Head of caudate nucleus (tissue), 42 donors: ENCODE measurements around the gene ARHGAP45.
A peak's percentile ranks its signal among the peaks of the same experiment; 100 is the strongest.

Experiments used
- DNase-seq, 42 donors: peaks; one replicate each; pipeline versions ENCODE4 v3.0.0 to v3.0.0-alpha.2; 2020 to 2021; ENCODE audit warnings: mixed read lengths in 7 of 42
- intact Hi-C: fragments of 100-400 bp; cut with DNase I; formaldehyde crosslinking; loops from one replicate; pipeline ENCODE4 v1.15.0; 2022

The ARHGAP45 gene

DNA sequence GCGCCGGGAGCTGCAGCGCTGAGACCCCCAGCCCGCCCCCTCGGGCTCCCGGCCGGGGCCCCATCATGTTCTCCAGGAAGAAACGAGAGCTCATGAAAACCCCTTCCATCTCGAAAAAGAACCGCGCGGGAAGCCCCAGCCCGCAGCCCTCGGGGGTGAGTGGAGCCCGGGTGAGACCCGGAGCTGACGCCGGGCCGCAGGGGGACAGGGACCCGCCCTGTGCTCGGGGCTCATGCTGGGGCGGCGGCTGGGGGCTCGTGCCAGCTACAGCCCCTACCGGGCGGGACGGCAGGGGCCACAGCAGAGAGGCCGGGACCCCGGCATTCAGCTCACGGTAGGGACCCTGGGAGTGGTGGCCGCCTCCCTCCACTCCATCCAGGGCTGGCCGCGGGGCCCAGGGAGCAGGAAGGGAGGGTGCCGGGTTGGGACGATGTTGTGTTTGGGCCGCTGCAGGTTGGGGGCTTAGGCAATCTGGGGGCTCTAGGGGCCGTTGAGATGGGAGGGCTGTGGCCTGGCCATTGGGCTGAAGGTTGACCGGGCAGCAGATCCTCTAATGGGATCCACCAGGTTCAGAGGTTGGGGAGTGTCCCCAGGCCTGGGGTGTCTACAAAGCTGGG, 482 bp downstream of the ARHGAP45 start:
- DNase-seq = no peak

DNA sequence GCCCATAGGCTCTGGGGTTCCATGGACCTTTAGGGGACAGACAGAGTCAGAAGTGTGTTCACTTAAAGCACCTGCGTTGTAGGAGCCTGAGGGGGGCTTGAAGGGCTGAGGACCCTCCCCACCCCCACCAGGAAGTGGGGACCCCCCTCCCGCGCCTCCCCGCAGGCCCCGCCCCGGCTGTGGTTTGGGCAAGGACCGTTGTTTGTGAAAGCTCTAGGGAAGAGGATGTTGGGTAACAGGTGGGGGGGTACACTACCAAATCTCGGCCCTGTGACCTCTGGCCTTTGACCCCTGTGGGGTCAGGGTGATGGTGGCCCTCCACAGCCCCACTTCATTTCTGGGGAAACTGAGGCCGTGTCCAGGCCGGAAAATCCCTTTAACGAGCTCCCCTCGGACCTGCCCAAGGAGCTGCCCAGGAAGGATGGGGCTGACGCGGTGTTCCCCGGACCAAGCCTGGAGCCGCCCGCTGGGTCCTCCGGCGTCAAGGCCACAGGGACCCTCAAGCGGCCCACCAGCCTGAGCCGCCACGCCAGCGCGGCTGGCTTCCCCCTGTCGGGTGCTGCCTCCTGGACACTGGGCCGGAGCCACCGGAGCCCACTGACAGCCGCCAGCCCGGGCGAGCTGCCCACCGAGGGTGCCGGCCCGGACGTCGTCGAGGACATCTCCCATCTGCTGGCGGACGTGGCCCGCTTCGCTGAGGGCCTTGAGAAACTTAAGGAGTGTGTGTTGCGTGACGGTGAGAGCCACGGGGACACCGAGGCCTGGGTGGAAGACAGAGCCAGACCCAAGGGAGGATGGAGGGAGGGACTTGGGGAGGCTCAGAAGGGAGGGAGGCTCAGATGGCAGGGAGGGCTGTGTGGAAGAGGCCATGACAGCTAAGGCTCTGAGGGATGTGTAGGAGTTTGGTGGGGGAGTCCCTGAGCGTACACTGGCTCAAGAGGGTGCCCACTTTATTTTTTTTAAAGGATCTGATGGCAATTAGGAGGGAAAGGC, 1.3 kb downstream of the ARHGAP45 start:
- intact Hi-C loops = no loop called here
- DNase-seq = peak in 12 of 42 donors; percentile 11 to 61 (median 38)

More for the DNA sequence above, 482 bp downstream of the ARHGAP45 start:
- intact Hi-C loops = no loop called here

DNA sequence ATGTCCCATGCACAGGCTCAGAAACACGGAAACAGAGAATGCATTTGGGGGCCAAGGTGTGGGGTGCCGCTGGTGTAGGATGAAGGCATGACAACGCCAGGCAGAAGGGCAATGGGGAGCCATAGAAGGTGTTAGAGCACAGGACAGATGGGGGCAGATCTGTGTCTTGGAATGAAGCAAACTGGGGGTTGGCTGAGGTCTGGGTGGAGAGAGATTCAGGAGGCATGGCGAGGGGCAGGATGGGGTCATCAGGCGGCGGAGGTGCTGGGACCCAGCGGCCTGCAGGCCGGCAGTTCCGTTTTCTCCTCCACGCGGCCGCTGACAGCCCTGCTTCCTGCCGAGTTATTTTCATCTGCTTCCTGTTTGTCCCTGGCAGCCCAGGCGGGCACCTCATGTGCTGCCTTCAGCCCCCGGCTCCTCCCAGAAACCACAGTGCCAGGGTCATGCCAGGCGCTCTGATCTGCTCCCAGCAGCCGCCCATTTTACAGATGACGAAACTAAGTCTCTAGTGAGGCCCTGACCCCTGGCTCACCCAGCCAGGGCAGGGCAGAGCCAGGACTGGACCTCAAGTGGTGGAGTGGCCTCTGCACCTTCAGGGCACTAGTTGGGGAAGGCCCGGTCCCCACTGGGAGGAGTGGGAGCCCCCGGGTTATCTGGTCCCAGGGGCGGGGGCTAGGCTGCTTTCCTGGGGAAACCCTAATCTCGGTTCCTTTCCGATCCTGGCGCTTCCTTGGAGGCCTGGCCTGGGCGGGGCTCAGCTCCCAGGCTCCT, 2.2 kb downstream of the ARHGAP45 start:
- DNase-seq = peak in 33 of 42 donors; percentile 22 to 70 (median 43)
- intact Hi-C loops = no loop called here

DNA sequence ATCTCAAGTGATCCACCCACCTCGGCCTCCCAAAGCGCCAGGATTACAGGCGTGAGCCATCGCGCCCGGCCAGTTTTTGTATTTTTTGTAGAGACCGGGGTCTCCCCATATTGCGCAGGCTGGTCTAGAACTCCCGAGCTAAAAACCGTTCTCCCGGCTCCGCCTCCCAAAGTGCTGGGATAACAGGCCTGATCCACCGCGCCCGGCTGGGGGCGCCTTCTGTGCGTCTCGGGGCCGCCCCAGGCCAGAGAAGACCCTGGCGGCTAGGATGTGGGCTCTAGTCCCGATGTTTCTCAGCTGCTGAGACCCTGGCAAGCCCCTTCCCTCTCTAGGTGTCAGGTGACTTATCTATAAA, 3.6 kb downstream of the ARHGAP45 start:
- intact Hi-C loops = no loop called here

DNA sequence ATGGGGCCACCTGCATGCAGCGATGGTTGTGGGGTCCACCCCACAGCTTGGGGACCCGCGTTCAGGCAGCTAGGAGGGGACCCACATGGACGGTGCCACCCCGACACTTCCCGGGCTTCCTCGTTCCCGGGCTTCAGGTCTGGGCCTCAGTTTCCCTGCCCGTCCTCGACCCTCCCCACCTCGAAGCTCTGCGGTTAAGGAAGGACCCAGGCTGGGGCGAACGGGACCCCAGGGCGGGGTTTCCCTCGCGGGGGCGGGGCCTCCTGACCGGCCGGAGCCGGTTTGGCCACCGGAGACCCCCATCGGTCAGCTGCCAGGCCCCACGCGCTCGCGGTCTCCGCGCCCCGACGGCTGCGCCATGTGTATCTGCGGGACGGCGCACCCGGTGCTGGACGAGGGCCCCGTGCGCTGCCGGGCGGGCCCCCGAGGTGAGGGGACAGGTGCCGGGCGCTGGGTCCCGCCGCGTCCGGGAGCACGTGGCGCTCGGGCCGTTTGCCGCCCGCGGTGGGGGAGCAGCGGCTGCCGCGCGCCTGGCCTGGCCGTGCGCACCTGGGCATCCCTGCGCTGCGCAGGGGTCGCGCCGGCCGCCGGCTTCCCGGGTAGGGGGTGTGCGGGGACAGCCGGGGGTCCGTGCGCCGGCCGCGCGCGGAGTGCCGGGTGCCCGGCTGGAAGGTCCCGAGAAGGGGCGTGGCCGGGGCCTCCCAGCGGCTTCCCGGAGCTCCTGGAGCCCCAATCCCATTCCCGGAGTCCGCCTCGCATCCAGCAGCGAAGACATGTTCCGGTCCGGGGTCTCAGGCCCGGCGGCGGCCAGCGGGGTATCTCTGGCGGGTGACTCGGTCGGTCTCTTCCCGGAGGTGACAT, 4.2 kb downstream of the ARHGAP45 start:
- DNase-seq = no peak
- intact Hi-C loops = no loop called here

More for the DNA sequence above, 3.6 kb downstream of the ARHGAP45 start:
- no peak for DNase-seq

DNA sequence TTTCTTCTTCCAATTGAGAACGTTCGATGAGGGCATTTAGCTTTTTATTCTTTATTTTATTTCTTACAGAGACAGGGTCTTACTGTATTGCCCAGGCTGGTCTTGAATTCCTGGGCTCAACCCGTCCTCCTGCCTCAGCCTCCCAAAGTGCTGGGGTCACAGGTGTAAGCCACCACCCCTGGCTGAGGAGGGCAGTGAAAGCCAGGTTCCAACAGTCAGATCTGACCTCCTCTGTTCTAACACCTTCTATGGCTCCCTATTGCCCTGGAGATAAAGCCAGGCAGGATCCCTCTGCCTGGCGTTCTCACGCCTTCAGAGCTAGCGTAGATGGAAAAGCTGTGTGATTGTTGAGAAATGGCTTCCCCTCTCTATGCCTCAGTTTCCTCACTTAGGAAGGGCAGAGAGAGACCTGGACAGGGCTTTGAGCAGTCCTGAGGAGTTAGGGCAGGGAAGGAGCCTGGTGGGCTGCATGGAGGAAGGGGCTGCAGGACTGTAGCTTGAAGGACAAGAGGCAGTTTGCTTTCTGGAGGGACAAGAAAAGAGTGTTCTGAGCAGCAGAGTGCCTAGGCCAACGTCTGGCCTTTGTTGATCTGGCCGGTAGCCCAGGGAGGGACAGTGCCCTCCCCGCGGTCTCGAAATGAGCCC, 5.5 kb downstream of the ARHGAP45 start:
- DNase-seq = no peak
- intact Hi-C loops = no loop called here

DNA sequence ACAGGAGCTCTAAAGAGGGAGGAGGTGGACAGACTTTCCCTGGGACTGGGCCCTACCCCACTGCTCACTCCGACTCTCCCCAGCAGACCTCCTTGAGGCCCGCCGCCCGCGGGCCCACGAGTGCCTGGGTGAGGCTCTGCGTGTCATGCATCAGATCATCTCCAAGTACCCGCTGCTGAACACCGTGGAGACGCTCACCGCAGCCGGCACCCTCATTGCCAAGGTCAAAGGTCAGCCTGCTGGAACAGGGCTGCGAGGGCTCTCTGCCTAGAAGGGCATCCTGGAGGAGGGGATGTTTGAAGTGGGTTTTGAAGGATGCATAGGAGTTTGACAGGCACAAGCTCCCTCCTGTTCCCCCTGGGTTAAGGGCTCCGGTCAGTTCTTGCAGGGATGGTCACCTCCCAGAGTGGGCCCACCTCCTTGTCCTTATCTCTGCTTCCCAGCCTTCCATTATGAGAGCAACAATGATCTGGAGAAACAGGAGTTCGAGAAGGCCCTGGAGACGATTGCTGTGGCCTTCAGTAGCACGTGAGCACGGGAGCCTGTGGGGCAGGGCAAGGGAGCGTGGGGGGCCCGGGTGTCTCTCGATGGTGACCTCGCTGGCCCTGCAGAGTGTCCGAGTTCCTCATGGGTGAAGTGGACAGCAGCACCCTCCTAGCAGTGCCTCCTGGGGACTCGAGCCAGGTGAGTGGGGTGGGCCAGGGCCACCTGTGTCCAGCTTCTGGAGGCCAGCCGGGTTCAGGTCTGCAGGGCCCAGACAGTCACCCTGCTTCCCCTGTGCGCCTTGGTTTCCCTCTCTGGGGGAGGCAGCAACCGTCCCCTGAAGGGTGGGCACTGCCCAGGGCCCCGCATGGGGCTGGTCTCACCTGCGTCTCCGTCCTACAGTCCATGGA, 6.3 kb downstream of the ARHGAP45 start:
- intact Hi-C loops = no loop called here
- no peak for DNase-seq

DNA sequence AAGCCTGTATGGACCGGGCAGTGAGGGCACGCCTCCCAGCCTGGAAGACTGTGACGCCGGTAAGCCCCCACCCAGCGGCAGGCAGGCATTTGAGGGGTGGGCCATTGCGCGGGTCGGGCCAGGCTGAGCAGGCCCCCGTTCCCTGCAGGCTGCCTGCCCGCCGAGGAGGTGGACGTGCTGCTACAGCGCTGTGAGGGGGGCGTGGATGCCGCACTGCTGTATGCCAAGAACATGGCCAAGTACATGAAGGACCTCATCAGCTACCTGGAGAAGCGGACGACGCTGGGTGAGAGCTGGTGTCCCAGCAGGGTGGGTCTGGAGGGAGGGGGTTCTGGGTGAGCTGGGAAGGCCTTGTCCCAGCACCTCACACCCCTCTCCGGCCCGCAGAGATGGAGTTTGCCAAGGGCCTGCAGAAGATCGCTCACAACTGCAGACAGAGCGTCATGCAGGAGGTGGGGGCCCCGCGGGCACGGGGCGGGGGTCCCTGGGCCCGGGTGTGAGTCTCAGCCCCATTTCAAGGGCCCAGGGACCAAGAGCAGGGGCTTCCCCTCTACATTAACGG, 7.1 kb downstream of the ARHGAP45 start:
- no peak for DNase-seq
- intact Hi-C loops = no loop called here

DNA sequence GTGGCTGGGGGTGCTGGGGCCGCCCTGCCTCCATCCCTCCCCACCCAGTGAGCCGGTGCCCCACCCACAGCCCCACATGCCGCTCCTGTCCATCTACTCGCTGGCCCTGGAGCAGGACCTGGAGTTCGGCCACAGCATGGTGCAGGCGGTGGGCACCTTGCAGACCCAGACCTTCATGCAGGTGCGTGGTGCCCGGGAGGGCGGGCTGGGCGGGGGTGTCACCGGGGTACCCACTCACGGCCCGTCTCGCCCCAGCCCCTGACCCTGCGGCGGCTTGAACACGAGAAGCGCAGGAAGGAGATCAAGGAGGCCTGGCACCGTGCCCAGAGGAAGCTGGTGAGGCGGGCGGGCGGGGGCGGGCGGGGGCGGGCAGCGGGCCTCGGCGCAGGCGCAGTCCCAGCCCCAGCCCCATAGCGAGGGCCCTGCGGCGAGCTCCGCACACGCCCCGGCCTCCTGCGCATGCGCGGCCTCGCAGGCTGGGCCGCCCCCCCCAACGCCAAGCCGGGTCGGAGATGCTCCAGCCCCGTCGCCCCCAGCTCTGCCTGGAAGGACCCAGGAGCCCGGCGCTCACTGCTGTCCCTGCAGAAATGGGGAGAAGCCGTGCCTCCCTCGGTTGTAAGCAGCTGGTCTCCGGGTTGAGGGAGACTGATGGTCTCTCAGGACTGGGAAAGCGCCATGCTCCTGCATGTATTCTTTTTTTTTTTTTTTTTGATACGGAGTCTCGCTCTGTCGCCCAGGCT, 7.7 kb downstream of the ARHGAP45 start:
- peak in 41 of 42 donors; percentile 23 to 82 (median 62) for DNase-seq
- intact Hi-C loops = no loop called here

DNA sequence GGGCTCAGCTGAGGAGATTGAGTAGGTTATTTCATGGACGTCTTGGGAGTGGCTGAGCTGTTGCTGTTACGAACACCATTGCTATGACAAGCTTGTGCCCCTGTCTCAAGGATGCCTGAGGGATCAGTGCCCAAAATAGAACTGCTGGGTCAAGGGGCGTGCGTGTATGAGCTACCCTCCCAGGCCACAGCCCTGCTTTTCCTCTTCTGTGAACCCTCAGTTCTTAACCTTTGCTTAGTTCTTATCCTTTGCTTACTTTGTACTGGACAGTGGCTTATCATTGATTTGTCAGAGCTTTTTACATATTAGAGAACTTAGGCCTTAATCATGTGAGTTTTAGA, 9.0 kb downstream of the ARHGAP45 start:
- DNase-seq = no peak
- intact Hi-C loops = no loop called here

DNA sequence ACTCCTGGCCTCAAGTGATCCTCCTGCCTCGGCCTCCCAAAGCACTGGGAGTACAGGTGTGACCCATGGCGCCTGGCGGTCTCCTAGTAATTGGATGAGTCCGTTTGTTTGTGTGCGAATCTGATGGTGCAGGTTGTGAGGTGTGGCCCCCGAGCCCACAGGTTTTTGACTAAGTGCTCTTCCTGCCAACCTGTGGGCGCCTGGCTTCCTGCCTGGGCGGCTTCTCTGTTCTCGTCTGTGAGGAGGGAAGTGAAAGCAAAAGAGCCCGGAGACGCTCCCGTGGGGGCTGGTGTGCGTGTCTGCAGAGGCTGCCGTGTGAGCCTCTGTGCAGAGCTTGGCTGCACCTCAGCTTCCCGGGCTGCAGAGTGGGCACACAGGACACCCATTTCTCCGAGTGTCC, 10.0 kb downstream of the ARHGAP45 start:
- peak; percentile 38 to 89 (median 74) for DNase-seq
- intact Hi-C loops = no loop called here

DNA sequence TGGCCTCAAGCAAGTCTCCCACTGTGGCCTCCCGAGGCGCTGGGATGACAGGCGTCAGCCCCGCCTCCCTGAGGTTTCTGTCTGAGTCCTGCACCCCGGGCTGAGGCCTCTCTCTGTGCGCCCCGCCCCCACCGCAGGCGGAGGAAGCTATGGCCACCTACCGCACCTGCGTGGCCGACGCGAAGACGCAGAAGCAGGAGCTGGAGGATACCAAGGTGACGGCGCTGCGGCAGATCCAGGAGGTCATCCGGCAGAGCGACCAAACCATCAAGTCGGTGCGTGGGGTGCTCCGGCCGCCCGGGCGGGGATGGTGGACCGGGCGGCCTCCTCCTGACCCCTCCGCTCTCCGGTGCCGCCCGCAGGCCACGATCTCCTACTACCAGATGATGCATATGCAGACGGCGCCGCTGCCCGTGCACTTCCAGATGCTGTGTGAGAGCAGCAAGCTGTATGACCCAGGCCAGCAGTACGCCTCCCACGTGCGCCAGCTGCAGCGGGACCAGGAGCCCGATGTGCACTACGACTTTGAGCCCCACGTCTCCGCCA, 12.7 kb downstream of the ARHGAP45 start:
- intact Hi-C loops = no loop called here
- no peak for DNase-seq

DNA sequence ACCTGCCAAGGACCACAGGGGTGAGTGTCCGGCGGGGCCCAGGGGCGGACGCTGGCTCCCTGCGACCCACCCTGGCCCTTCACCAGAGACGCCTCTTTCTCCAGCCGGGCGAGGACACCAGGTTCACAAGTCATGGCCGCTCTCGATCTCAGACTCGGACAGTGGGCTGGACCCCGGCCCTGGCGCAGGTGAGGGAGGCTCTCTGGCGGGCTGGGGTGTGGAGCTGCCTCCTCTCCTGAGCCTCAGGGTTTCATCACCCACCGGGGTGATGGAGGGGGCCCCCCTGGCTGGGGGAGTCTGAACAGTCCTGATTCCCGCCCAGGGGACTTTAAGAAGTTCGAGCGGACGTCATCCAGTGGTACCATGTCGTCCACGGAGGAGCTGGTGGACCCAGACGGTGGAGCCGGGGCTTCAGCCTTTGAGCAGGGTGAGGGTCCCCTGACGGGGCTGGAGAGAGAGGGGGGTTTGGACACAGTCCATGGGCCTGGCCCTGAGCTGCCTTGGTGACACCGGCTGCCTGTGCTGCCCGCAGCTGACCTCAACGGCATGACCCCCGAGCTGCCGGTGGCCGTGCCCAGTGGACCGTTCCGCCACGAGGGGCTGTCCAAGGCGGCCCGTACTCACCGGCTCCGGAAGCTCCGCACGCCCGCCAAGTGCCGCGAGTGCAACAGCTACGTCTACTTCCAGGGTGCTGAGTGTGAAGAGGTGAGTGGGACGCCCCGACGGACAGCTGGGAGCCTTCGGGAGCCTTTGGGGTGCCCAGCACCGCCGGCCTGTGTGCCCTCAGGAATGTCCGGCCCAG, 13.6 kb downstream of the ARHGAP45 start:
- no peak for DNase-seq
- intact Hi-C loops = no loop called here

DNA sequence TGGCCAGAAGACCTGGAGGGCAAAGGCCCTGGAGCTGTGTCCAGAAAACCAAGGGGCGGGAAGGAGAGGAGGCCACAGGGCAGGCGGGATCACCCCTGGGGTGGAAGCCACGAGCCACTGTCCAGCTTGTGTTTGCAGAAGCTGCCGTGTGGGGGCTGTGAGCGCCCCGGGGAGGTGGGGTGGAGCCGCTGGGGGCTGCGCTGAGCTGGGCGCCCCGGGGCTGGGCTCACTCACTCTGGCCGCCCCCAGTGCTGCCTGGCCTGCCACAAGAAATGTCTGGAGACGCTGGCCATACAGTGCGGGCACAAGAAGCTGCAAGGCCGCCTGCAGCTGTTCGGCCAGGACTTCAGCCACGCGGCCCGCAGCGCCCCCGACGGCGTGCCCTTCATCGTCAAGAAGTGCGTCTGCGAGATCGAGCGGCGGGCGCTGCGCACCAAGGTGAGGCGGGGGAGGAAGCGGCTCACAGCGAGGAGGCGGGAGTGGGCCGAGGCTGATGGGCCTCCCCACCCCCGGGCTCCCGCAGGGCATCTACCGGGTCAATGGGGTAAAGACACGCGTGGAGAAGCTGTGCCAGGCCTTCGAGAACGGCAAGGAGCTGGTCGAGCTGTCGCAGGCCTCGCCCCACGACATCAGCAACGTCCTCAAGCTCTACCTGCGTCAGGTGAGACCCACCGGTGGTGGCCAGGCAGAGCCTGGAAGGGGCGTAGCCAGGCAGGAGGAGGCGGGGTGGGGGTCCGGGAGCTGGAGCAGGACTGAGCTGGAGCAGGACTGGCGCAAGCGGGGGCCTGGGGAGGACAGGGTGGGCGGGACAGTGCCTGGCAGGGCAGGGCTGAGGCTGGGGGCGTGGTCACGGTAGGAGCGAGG, 14.6 kb downstream of the ARHGAP45 start:
- no peak for DNase-seq
- intact Hi-C loops = no loop called here
